GM12878 (cell line): Measurements from ENCODE around the gene CACNA1D.

Experiments
- CTCF ChIP-seq, 3 experiments: IDR thresholded peaks in 2 of 3; conservative IDR thresholded peaks in 1 of 3; 2 replicates each; pipeline ENCODE4 v1.5.1; 2011; ENCODE audit warnings: low read depth in 3 of 3, low read length in 3 of 3, mild to moderate bottlenecking in 3 of 3, control low read depth in 2 of 3, moderate library complexity in 2 of 3, inconsistent platforms in 1 of 3, mixed read lengths in 1 of 3; ENCODE audit not compliant: control insufficient read depth in 2 of 3, insufficient read depth in 1 of 3; ENCODE audit errors: extremely low read depth in 1 of 3
- ESRRA ChIP-seq: IDR thresholded peaks from 2 replicates; pipeline ENCODE4 v1.6.1; 2012; ENCODE audit warnings: mild to moderate bottlenecking, low read length, improper control_type of control experiment
- FOS ChIP-seq: IDR thresholded peaks from 3 replicates; pipeline ENCODE4 v1.6.1; 2011; ENCODE audit warnings: borderline replicate concordance; ENCODE audit not compliant: insufficient read length; ENCODE audit errors: extremely low read depth
- JUND ChIP-seq: IDR thresholded peaks from 2 replicates; pipeline ENCODE4 v1.6.1; 2012; ENCODE audit warnings: low read depth, mild to moderate bottlenecking, low read length, improper control_type of control experiment, moderate library complexity
- KDM1A ChIP-seq: fragments of 200-600 bp; sonication (generic); IDR thresholded peaks from 2 replicates; pipeline ENCODE4 v1.6.1; 2016; ENCODE audit warnings: borderline replicate concordance
- NR2F1 ChIP-seq: fragments of 450-650 bp; conservative IDR thresholded peaks from 2 replicates; pipeline ENCODE4 v1.6.1; 2017; ENCODE audit warnings: mild to moderate bottlenecking
- PAX5 ChIP-seq: IDR thresholded peaks from 2 replicates; pipeline ENCODE4 v1.6.1; 2011; ENCODE audit warnings: low read depth, low read length, borderline replicate concordance
- POLR2A ChIP-seq: IDR thresholded peaks from 2 replicates; pipeline ENCODE4 v1.6.1; 2011; ENCODE audit warnings: low read depth, mild to moderate bottlenecking, low read length
- SREBF2 ChIP-seq: IDR thresholded peaks from 2 replicates; pipeline ENCODE4 v1.6.1; 2012; ENCODE audit warnings: mild to moderate bottlenecking, low read length

DNA sequence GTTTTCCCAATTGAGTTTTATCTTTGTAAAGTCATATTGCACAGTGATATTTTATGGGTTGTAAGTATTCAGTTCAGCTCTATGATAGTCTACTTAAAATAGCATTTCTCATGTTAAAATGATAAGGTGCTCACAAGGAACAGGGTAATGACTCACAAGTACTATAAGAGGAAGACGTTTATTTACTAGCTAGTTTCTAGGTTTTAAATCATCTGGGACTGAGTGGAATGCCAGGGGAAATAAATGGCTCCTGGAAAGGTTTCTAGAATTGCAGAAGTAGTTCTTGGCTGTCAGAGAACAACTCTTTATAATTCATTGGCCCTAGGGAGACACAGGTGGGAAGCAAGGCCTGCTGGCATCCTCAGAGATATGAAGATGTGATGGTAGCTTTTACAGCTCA is 239.0 kb downstream of the CACNA1D start:
- no peak for TF ChIP-seq POLR2A
- TF ChIP-seq CTCF (IDR thresholded peaks at IDR 0.05 in 2 of 3, conservative IDR thresholded peaks at IDR 0.05 in 1 of 3; ENCODE audit: control insufficient read depth in 2 of 3, extremely low read depth in 1 of 3, insufficient read depth in 1 of 3, low read depth in 3 of 3, low read length in 3 of 3): no peak
- TF ChIP-seq FOS: no peak
- TF ChIP-seq SREBF2: no peak
- TF ChIP-seq ESRRA: no peak
- no peak for TF ChIP-seq KDM1A
- TF ChIP-seq NR2F1: no peak
- no peak for TF ChIP-seq PAX5
- TF ChIP-seq JUND: no peak
